ENCODE results near the gene PPP3CA.

- TF ChIP-seq CTCF (IDR thresholded peaks at IDR 0.05) (no peak), POLR2A (IDR thresholded peaks at IDR 0.05) (no peak)
Observed at GRCh38 chr4:101125045-101125942, 222.0 kb downstream of the PPP3CA start.
